ENCODE results near the gene ZCCHC7.

ZCCHC7 gene

GRCh38 chr9:37328556-37329227, 208.3 kb downstream of the ZCCHC7 start:
- H3K4me3 ChIP-seq (ENCODE audit: low read depth, low read length) = no peak overlapping the region

GRCh38 chr9:37329576-37329975, 209.2 kb downstream of the ZCCHC7 start:
- no peak overlapping the region for H3K4me3 ChIP-seq (ENCODE audit: low read depth, low read length)

GRCh38 chr9:37331871-37332270, 211.5 kb downstream of the ZCCHC7 start:
- no peak overlapping the region for H3K4me3 ChIP-seq (ENCODE audit: low read depth, low read length)

- no peak overlapping the region for H3K4me3 ChIP-seq (ENCODE audit: low read depth, low read length)
Observed at GRCh38 chr9:37332578-37332977, 212.2 kb downstream of the ZCCHC7 start.

- no peak overlapping the region for H3K4me3 ChIP-seq (ENCODE audit: low read depth, low read length)
Observed at GRCh38 chr9:37333288-37333687, 212.9 kb downstream of the ZCCHC7 start.

- no peak overlapping the region for H3K4me3 ChIP-seq (ENCODE audit: low read depth, low read length)
Observed at GRCh38 chr9:37335238-37335637, 214.9 kb downstream of the ZCCHC7 start.

- no peak overlapping the region for H3K4me3 ChIP-seq (ENCODE audit: low read depth, low read length)
Observed at GRCh38 chr9:37336150-37336549, 215.8 kb downstream of the ZCCHC7 start.

- H3K4me3 ChIP-seq (ENCODE audit: low read depth, low read length) = no peak overlapping the region
Observed at GRCh38 chr9:37337301-37337890, 217.0 kb downstream of the ZCCHC7 start.

GRCh38 chr9:37338218-37338617, 217.8 kb downstream of the ZCCHC7 start:
- no peak overlapping the region for H3K4me3 ChIP-seq (ENCODE audit: low read depth, low read length)

- H3K4me3 ChIP-seq (ENCODE audit: low read depth, low read length) = no peak overlapping the region
Observed at GRCh38 chr9:37339923-37340322, 219.5 kb downstream of the ZCCHC7 start.

- no peak overlapping the region for H3K4me3 ChIP-seq (ENCODE audit: low read depth, low read length)
Observed at GRCh38 chr9:37340961-37341360, 220.6 kb downstream of the ZCCHC7 start.

- H3K4me3 ChIP-seq (ENCODE audit: low read depth, low read length) = no peak overlapping the region
Observed at GRCh38 chr9:37341704-37342103, 221.3 kb downstream of the ZCCHC7 start.

- no peak overlapping the region for H3K4me3 ChIP-seq (ENCODE audit: low read depth, low read length)
Observed at GRCh38 chr9:37342493-37342892, 222.1 kb downstream of the ZCCHC7 start.

GRCh38 chr9:37342895-37343294, 222.5 kb downstream of the ZCCHC7 start:
- H3K4me3 ChIP-seq (ENCODE audit: low read depth, low read length) = no peak overlapping the region

- no peak overlapping the region for H3K4me3 ChIP-seq (ENCODE audit: low read depth, low read length)
Observed at GRCh38 chr9:37343724-37344123, 223.3 kb downstream of the ZCCHC7 start.

- no peak overlapping the region for H3K4me3 ChIP-seq (ENCODE audit: low read depth, low read length)
Observed at GRCh38 chr9:37345038-37345437, 224.7 kb downstream of the ZCCHC7 start.

- H3K4me3 ChIP-seq (ENCODE audit: low read depth, low read length) = no peak overlapping the region
Observed at GRCh38 chr9:37348917-37349316, 228.5 kb downstream of the ZCCHC7 start.

- no peak overlapping the region for H3K4me3 ChIP-seq (ENCODE audit: low read depth, low read length)
Observed at GRCh38 chr9:37350486-37351190, 230.3 kb downstream of the ZCCHC7 start.

- no peak overlapping the region for H3K4me3 ChIP-seq (ENCODE audit: low read depth, low read length)
Observed at GRCh38 chr9:37353791-37354190, 233.4 kb downstream of the ZCCHC7 start.

- no peak overlapping the region for H3K4me3 ChIP-seq (ENCODE audit: low read depth, low read length)
Observed at GRCh38 chr9:37362430-37362829, 242.1 kb downstream of the ZCCHC7 start.

- H3K4me3 ChIP-seq (ENCODE audit: low read depth, low read length) = no peak overlapping the region
Observed at GRCh38 chr9:37363124-37363523, 242.8 kb downstream of the ZCCHC7 start.

GRCh38 chr9:37364136-37364535, 243.8 kb downstream of the ZCCHC7 start:
- no peak overlapping the region for H3K4me3 ChIP-seq (ENCODE audit: low read depth, low read length)

Data from iPS-11a (cell line).